ENCODE results near the gene SERTM1. TPM values are rescaled to one million over a fixed set of nuclear protein-coding genes. Genes with fewer than 3 reads are reported as not detected.

SERTM1 gene
- total and polyA plus RNA-seq, 4 donors, result not detected

DNA sequence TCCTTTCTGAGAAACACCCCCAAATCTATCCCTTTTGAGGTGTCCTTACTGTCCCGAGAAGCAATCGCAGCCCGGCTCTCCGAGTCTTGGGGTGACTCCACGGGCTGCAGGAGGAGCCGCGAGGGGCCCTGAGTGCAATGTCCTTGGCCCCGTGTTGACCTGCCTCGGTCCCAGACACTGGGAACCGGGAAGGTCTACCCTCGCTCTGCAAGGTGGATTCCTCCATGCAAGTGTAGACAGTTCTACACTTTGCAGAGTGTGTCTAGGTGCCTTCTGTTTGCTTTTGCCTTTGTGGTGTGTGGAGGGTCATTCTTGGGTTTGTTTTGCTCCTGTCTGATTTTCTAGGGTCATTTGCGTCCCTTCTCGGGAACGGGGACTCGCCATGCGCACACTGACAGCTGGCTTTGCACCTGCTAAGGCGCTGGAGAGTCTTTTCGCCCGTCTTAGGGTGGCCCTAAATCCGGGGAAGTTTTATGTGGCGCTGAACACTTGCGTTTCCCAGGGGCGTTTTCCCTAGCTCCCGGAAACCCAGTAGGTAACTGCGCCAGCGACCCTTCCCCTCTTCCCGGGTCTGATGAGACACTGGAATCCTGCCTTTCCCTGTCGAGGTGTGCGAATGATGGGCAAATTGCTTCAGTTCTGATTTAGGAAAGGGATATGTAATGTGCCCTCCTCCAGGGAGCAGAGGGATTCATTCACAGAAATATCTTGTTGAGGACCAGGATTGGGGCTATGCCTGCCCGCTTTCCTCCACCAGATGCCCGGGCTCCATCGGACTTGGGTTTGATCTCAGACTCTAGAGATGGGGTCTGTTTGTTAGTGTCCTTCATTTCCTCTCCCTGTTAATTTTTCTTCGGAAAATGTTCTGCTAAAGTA, 755 bp downstream of the SERTM1 start:
- H3K9ac ChIP-seq (ENCODE audit: low read depth in 1 of 2, low read length in 2 of 2), result no peak overlapping the region
- H3K27me3 ChIP-seq (ENCODE audit: control insufficient read depth in 4 of 4, insufficient read depth in 4 of 4, low read length in 3 of 4), result peaks cover 0 to 4% (median 0%) of the 10 kb centered on the region in 4 donors
- no peak overlapping the region for H3K27ac ChIP-seq (ENCODE audit: low read depth in 1 of 2, low read length in 2 of 2)
- no peak overlapping the region for H3K4me3 ChIP-seq (ENCODE audit: low read depth in 1 of 3, low read length in 3 of 3)
- WGBS, result 8% methylated on average over 33 of the region's 33 CpGs
- H3K9me3 ChIP-seq (ENCODE audit: control insufficient read depth in 4 of 4, low read length in 3 of 4), result no peaks in the 10 kb centered on the region
- TF ChIP-seq, protein P1, sequence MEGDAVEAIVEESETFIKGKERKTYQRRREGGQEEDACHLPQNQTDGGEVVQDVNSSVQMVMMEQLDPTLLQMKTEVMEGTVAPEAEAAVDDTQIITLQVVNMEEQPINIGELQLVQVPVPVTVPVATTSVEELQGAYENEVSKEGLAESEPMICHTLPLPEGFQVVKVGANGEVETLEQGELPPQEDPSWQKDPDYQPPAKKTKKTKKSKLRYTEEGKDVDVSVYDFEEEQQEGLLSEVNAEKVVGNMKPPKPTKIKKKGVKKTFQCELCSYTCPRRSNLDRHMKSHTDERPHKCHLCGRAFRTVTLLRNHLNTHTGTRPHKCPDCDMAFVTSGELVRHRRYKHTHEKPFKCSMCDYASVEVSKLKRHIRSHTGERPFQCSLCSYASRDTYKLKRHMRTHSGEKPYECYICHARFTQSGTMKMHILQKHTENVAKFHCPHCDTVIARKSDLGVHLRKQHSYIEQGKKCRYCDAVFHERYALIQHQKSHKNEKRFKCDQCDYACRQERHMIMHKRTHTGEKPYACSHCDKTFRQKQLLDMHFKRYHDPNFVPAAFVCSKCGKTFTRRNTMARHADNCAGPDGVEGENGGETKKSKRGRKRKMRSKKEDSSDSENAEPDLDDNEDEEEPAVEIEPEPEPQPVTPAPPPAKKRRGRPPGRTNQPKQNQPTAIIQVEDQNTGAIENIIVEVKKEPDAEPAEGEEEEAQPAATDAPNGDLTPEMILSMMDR (IDR thresholded peaks at IDR 0.05; ENCODE audit: low read depth, low read length, missing input control), result no peak
- TF ChIP-seq RAD21 (IDR thresholded peaks at IDR 0.05) (no peak), FOXA2 (IDR thresholded peaks at IDR 0.05) (no peak), EGR1 (IDR thresholded peaks at IDR 0.05; ENCODE audit: low read depth in 2 of 2) (no peak), MAX (IDR thresholded peaks at IDR 0.05) (no peak), HNF4A (conservative IDR thresholded peaks at IDR 0.05) (no peak), TAF1 (conservative IDR thresholded peaks at IDR 0.05) (no peak), HNF4G (IDR thresholded peaks at IDR 0.05) (no peak), GABPA (IDR thresholded peaks at IDR 0.05 in 1 of 2, conservative IDR thresholded peaks at IDR 0.05 in 1 of 2) (no peak), FOXA1 (IDR thresholded peaks at IDR 0.05) (no peak), RXRA (IDR thresholded peaks at IDR 0.05) (no peak), ZBTB33 (IDR thresholded peaks at IDR 0.05) (no peak)
- TF ChIP-seq, protein P2, sequence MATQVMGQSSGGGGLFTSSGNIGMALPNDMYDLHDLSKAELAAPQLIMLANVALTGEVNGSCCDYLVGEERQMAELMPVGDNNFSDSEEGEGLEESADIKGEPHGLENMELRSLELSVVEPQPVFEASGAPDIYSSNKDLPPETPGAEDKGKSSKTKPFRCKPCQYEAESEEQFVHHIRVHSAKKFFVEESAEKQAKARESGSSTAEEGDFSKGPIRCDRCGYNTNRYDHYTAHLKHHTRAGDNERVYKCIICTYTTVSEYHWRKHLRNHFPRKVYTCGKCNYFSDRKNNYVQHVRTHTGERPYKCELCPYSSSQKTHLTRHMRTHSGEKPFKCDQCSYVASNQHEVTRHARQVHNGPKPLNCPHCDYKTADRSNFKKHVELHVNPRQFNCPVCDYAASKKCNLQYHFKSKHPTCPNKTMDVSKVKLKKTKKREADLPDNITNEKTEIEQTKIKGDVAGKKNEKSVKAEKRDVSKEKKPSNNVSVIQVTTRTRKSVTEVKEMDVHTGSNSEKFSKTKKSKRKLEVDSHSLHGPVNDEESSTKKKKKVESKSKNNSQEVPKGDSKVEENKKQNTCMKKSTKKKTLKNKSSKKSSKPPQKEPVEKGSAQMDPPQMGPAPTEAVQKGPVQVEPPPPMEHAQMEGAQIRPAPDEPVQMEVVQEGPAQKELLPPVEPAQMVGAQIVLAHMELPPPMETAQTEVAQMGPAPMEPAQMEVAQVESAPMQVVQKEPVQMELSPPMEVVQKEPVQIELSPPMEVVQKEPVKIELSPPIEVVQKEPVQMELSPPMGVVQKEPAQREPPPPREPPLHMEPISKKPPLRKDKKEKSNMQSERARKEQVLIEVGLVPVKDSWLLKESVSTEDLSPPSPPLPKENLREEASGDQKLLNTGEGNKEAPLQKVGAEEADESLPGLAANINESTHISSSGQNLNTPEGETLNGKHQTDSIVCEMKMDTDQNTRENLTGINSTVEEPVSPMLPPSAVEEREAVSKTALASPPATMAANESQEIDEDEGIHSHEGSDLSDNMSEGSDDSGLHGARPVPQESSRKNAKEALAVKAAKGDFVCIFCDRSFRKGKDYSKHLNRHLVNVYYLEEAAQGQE (IDR thresholded peaks at IDR 0.05), result no peak
- TF ChIP-seq, protein P3, sequence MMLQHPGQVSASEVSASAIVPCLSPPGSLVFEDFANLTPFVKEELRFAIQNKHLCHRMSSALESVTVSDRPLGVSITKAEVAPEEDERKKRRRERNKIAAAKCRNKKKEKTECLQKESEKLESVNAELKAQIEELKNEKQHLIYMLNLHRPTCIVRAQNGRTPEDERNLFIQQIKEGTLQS (IDR thresholded peaks at IDR 0.05), result no peak
- H3K36me3 ChIP-seq (ENCODE audit: control insufficient read depth in 4 of 4, insufficient read depth in 3 of 4, low read depth in 1 of 4, low read length in 3 of 4), result no peaks in the 10 kb centered on the region
- DNase-seq (ENCODE audit: low spot score), result no peak
- H3K4me1 ChIP-seq (ENCODE audit: control insufficient read depth in 4 of 4, insufficient read depth in 4 of 4, low read length in 3 of 4), result peaks cover 0 to 5% (median 3%) of the 10 kb centered on the region in 4 donors
